ENCODE measurements around the gene HPCA.

The HPCA gene

GRCh38 chr1:32888677-32889420, 2.6 kb downstream of the HPCA start:
- H3K4me3 ChIP-seq (ENCODE audit: control insufficient read depth, low read depth, low read length) = no peak overlapping the region
- TF ChIP-seq CTCF (conservative IDR thresholded peaks at IDR 0.05; ENCODE audit: control insufficient read depth, insufficient read depth, low read depth, low read length) = no peak
- DNase-seq (ENCODE audit: low read depth) = no peak

- no peak overlapping the region for H3K4me3 ChIP-seq (ENCODE audit: control insufficient read depth, low read depth, low read length)
- no peak for TF ChIP-seq CTCF (conservative IDR thresholded peaks at IDR 0.05; ENCODE audit: control insufficient read depth, insufficient read depth, low read depth, low read length)
- no peak for DNase-seq (ENCODE audit: low read depth)
Measured at GRCh38 chr1:32889731-32890278, 3.5 kb downstream of the HPCA start.

GRCh38 chr1:32890516-32891240, 4.4 kb downstream of the HPCA start:
- DNase-seq (ENCODE audit: low read depth) = no peak
- no peak for TF ChIP-seq CTCF (conservative IDR thresholded peaks at IDR 0.05; ENCODE audit: control insufficient read depth, insufficient read depth, low read depth, low read length)
- H3K4me3 ChIP-seq (ENCODE audit: control insufficient read depth, low read depth, low read length) = no peak overlapping the region

GRCh38 chr1:32891241-32891570, 4.9 kb downstream of the HPCA start:
- no peak overlapping the region for H3K4me3 ChIP-seq (ENCODE audit: control insufficient read depth, low read depth, low read length)
- no peak for DNase-seq (ENCODE audit: low read depth)
- no peak for TF ChIP-seq CTCF (conservative IDR thresholded peaks at IDR 0.05; ENCODE audit: control insufficient read depth, insufficient read depth, low read depth, low read length)

GRCh38 chr1:32891630-32892029, 5.3 kb downstream of the HPCA start:
- no peak overlapping the region for H3K4me3 ChIP-seq (ENCODE audit: control insufficient read depth, low read depth, low read length)
- no peak for DNase-seq (ENCODE audit: low read depth)
- TF ChIP-seq CTCF (conservative IDR thresholded peaks at IDR 0.05; ENCODE audit: control insufficient read depth, insufficient read depth, low read depth, low read length) = no peak

GRCh38 chr1:32892368-32893197, 6.3 kb downstream of the HPCA start:
- TF ChIP-seq CTCF (conservative IDR thresholded peaks at IDR 0.05; ENCODE audit: control insufficient read depth, insufficient read depth, low read depth, low read length) = no peak
- DNase-seq (ENCODE audit: low read depth) = peak; percentile 25
- H3K4me3 ChIP-seq (ENCODE audit: control insufficient read depth, low read depth, low read length) = peak overlapping the region; percentile 43

Data from fibroblast of mammary gland (primary cell).